Osteocyte (in vitro differentiated cells): ENCODE data around the gene CYP46A1. TPM values are rescaled to one million over a fixed set of nuclear protein-coding genes. Genes with fewer than 3 reads are reported as not detected.
A peak's percentile ranks its signal among the peaks of the same experiment; 100 is the strongest.

Experiments
- DNase-seq: peaks from one replicate; pipeline ENCODE4 v3.0.0; 2021; ENCODE audit warnings: mixed read lengths; ENCODE audit not compliant: unreplicated experiment; ENCODE audit errors: extremely low spot score
- H3K27ac Mint-ChIP-seq: one replicate; pipeline ENCODE4 v1.8.0; 2021; ENCODE audit warnings: mild to moderate bottlenecking, mixed read lengths; ENCODE audit not compliant: unreplicated experiment
- H3K27me3 Mint-ChIP-seq: one replicate; pipeline ENCODE4 v1.8.0; 2021; ENCODE audit warnings: mixed read lengths; ENCODE audit not compliant: unreplicated experiment
- H3K36me3 Mint-ChIP-seq: one replicate; pipeline ENCODE4 v1.8.0; 2021; ENCODE audit warnings: mixed read lengths; ENCODE audit not compliant: unreplicated experiment
- H3K4me1 Mint-ChIP-seq: one replicate; pipeline ENCODE4 v1.8.0; 2021; ENCODE audit warnings: mixed read lengths; ENCODE audit not compliant: unreplicated experiment
- H3K4me3 Mint-ChIP-seq: one replicate; pipeline ENCODE4 v1.8.0; 2021; ENCODE audit warnings: mild to moderate bottlenecking, moderate library complexity, mixed read lengths; ENCODE audit not compliant: unreplicated experiment
- H3K9me3 Mint-ChIP-seq: one replicate; pipeline ENCODE4 v1.8.0; 2021; ENCODE audit warnings: mixed read lengths; ENCODE audit not compliant: unreplicated experiment
- CTCF ChIP-seq: fragments of 200-600 bp; sonication (generic); IDR thresholded peaks from 2 replicates; pipeline ENCODE4 v1.5.0; 2021; ENCODE audit warnings: antibody characterized with exemption, mild to moderate bottlenecking, moderate library complexity
- total RNA-seq: library from RNA; stranded (reverse); gene quantifications from 2 replicates; pipeline ENCODE4 v1.2.1, GENCODE V29; 2021

Gene CYP46A1
- total RNA-seq, 1 donor from 2014 or later, result 1.3 TPM

DNA sequence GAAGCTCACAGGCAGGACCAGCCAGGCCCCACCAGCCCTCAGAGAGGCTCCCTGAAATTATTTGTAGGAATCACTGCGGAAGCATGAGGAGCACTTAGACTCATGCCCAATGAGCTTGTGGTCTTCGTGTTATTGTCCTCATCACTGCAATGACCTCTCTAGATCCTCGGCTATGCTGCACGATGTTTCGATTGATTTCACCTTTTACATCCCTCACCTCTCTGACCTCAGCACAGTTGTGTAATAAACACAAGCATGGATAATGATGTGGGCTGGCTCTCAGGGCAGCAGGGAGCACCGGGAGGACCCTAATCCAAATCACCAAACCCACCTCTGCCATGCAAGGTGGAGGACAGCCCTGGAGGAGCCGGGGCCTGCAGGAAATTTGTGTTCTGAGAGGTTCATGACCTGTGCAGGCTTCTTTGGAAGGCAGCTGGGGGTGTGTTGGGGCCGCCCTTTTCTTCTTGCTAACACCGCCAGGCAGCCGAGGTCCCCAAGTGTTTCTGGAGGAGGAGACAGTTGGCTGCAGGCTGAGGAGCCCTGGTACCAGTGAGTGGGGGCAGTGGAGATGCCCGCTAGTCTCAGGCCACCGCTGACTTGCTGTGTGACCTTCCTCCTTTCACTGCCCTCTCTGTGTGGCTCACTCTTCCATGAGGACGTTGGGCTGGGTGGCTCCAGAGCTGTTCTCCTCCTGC is 79.6 kb downstream of the CYP46A1 start:
- no peak for DNase-seq
- Mint-ChIP-seq H3K4me3 (no peak overlapping the region), H3K9me3 (no peaks in the 10 kb centered on the region), H3K36me3 (no peaks in the 10 kb centered on the region), H3K27ac (no peak overlapping the region), H3K4me1 (peaks cover 21% of the 10 kb centered on the region), H3K27me3 (no peaks in the 10 kb centered on the region)
- no peak for TF ChIP-seq CTCF

DNA sequence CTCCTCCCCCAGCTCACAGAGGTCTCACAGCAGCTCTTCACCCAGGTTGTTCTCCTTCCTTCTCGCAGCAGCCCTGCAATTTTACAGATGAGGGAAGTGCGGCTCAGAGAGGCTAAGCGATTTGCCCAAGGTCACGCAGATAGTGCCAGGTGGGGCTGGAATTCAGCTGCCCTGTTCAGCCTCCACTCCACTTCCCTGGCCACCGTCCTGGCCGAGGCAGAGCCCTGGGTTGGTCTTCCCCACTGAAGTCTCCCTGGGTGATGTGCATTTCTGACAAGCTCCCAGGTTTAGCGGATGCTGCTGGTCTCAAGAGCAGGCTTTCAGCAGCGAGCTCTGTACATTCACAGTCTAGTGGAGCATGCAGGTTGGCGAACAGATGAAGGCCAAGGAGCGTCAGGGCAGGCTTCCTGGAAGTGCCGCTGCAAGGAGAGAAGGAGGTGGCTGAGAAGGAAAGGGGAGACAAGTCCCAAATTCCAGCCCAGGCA is 80.2 kb downstream of the CYP46A1 start:
- H3K4me3 Mint-ChIP-seq, result no peak overlapping the region
- H3K27ac Mint-ChIP-seq, result no peak overlapping the region
- no peak for TF ChIP-seq CTCF
- H3K9me3 Mint-ChIP-seq, result no peaks in the 10 kb centered on the region
- H3K4me1 Mint-ChIP-seq, result peaks cover 17% of the 10 kb centered on the region
- DNase-seq, result no peak
- H3K27me3 Mint-ChIP-seq, result no peaks in the 10 kb centered on the region
- H3K36me3 Mint-ChIP-seq, result no peaks in the 10 kb centered on the region

DNA sequence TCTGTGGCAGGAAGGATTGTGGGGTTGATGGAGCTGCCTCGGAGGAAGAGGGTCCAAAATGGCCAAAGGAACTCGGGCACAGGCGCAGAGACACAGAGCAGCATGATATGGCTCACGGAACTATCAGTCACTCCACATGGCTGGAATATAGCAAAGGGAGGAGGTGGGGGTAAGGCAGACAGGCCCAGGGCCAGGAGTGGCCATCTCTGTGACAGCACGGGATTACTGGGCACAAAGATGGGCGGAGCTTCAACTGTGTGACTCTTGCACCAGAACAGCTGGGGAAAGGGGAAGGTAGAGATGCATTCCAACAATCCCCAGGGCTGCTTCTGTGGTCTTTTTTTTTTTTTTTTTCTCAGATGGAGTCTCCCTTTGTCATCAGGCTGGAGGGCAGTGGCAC is 84.3 kb downstream of the CYP46A1 start:
- H3K36me3 Mint-ChIP-seq, result no peaks in the 10 kb centered on the region
- no peak for DNase-seq
- H3K4me3 Mint-ChIP-seq, result no peak overlapping the region
- H3K27me3 Mint-ChIP-seq, result no peaks in the 10 kb centered on the region
- no peak for TF ChIP-seq CTCF
- H3K4me1 Mint-ChIP-seq, result peaks cover 28% of the 10 kb centered on the region
- no peaks in the 10 kb centered on the region for H3K9me3 Mint-ChIP-seq
- peak overlapping the region; percentile 57 for H3K27ac Mint-ChIP-seq

GRCh38 chr14:99769123-99769522 is 85.0 kb downstream of the CYP46A1 start:
- no peaks in the 10 kb centered on the region for H3K36me3 Mint-ChIP-seq
- no peak for TF ChIP-seq CTCF
- no peak overlapping the region for H3K4me3 Mint-ChIP-seq
- no peaks in the 10 kb centered on the region for H3K27me3 Mint-ChIP-seq
- H3K9me3 Mint-ChIP-seq, result no peaks in the 10 kb centered on the region
- peaks cover 28% of the 10 kb centered on the region for H3K4me1 Mint-ChIP-seq
- H3K27ac Mint-ChIP-seq, result no peak overlapping the region
- no peak for DNase-seq

GRCh38 chr14:99769799-99770198 is 85.7 kb downstream of the CYP46A1 start:
- H3K4me3 Mint-ChIP-seq, result no peak overlapping the region
- H3K36me3 Mint-ChIP-seq, result no peaks in the 10 kb centered on the region
- peaks cover 34% of the 10 kb centered on the region for H3K4me1 Mint-ChIP-seq
- no peaks in the 10 kb centered on the region for H3K9me3 Mint-ChIP-seq
- no peaks in the 10 kb centered on the region for H3K27me3 Mint-ChIP-seq
- no peak for TF ChIP-seq CTCF
- no peak for DNase-seq
- no peak overlapping the region for H3K27ac Mint-ChIP-seq
